ENCODE data around the gene NFYC.
A peak's percentile ranks its signal among the peaks of the same experiment; 100 is the strongest.
"Not testable (repeated sequence)": the region's sequence is repeated elsewhere in the genome, so short reads cannot be mapped to it uniquely, and the experiment has no call there.

NFYC gene

GRCh38 chr1:40706626-40707025, 15.1 kb downstream of the NFYC start:
- no peak for DNase-seq (ENCODE audit: low read depth)

- no peak for DNase-seq (ENCODE audit: low read depth)
Measured at GRCh38 chr1:40708750-40709099, 17.2 kb downstream of the NFYC start.

GRCh38 chr1:40709100-40709801, 17.7 kb downstream of the NFYC start:
- peak; percentile 41 for DNase-seq (ENCODE audit: low read depth)

GRCh38 chr1:40709802-40710278, 18.3 kb downstream of the NFYC start:
- no peak for DNase-seq (ENCODE audit: low read depth)

GRCh38 chr1:40710581-40711315, 19.2 kb downstream of the NFYC start:
- no peak for DNase-seq (ENCODE audit: low read depth)

- no peak for DNase-seq (ENCODE audit: low read depth)
Measured at GRCh38 chr1:40711465-40712404, 20.2 kb downstream of the NFYC start.

- no peak for DNase-seq (ENCODE audit: low read depth)
Measured at GRCh38 chr1:40712405-40712944, 21.0 kb downstream of the NFYC start.

- no peak for DNase-seq (ENCODE audit: low read depth)
Measured at GRCh38 chr1:40712997-40713396, 21.5 kb downstream of the NFYC start.

GRCh38 chr1:40715491-40716059, 24.1 kb downstream of the NFYC start:
- no peak for DNase-seq (ENCODE audit: low read depth)

- no peak for DNase-seq (ENCODE audit: low read depth)
Measured at GRCh38 chr1:40717065-40717464, 25.6 kb downstream of the NFYC start.

GRCh38 chr1:40717955-40718354, 26.5 kb downstream of the NFYC start:
- DNase-seq (ENCODE audit: low read depth), result no peak

GRCh38 chr1:40720493-40720892, 29.0 kb downstream of the NFYC start:
- no peak for DNase-seq (ENCODE audit: low read depth)

- DNase-seq (ENCODE audit: low read depth), result no peak
Measured at GRCh38 chr1:40722622-40723021, 31.1 kb downstream of the NFYC start.

GRCh38 chr1:40723196-40723955, 31.9 kb downstream of the NFYC start:
- no peak for DNase-seq (ENCODE audit: low read depth)

GRCh38 chr1:40727662-40728061, 36.2 kb downstream of the NFYC start:
- DNase-seq (ENCODE audit: low read depth), result not testable (repeated sequence)

- not testable (repeated sequence) for DNase-seq (ENCODE audit: low read depth)
Measured at GRCh38 chr1:40729316-40729862, 37.9 kb downstream of the NFYC start.

- DNase-seq (ENCODE audit: low read depth), result no peak
Measured at GRCh38 chr1:40732756-40733301, 41.3 kb downstream of the NFYC start.

GRCh38 chr1:40734882-40735628, 43.6 kb downstream of the NFYC start:
- DNase-seq (ENCODE audit: low read depth), result no peak

GRCh38 chr1:40736085-40736531, 44.6 kb downstream of the NFYC start:
- no peak for DNase-seq (ENCODE audit: low read depth)

GRCh38 chr1:40738831-40739230, 47.3 kb downstream of the NFYC start:
- DNase-seq (ENCODE audit: low read depth), result no peak

Data from stimulated activated CD8-positive, alpha-beta memory T cell treated with anti-CD3 and anti-CD28 coated beads, Interleukin-12 subunit alpha, Interleukin-12 subunit beta, amount 100 ng/mL, for 4 hours (primary cell).